ENCODE data around the gene VPS33B.
A peak's percentile ranks its signal among the peaks of the same experiment; 100 is the strongest.

Gene VPS33B

GRCh38 chr15:91022075-91022831, at the start of gene VPS33B:
Gene VPS33B, minus strand, starts transcription at chr15:91022594. Its CDS starts 345 bp downstream, at chr15:91022249.
- Histone ChIP-seq H3K27me3 (no peaks in the 10 kb centered on the region), H3K4me2 (peak within 1 kb of the TSS; percentile 96), H3K4me3 (peak within 1 kb of the TSS; percentile 88), H3K27ac (peak within 1 kb of the TSS; percentile 77), H3K9ac (peak within 1 kb of the TSS; percentile 89), H3K9me3 (no peaks in the 10 kb centered on the region), H3K36me3 (peaks cover 15% of the 10 kb centered on the region), H3K4me1 (peaks cover 25% of the 10 kb centered on the region), H4K20me1 (no peaks in the 10 kb centered on the region)
- TF ChIP-seq Cebpa-rat (IDR thresholded peaks at IDR 0.05), result no peak

DNA sequence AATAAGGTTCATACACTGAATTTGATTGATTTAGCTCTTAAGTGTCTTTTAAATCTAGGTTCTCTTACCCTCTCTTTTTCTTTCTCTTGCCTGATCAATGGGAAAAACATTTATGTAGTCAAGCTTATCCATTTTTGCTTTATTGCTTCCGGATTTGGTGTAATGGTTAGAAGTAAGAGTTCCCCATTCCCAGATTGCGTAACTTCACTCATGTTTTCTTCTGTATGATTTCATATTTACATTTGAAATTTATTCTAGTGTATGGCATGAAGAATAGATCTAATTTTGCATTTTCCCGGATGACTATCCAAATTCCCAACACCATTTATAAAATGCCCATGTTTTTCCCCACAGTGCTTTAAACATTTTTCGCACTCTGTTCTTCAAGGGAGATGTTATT, 49.8 kb upstream of the VPS33B start:
- Histone ChIP-seq H3K4me1 (no peaks in the 10 kb centered on the region), H3K9ac (no peak overlapping the region), H3K9me3 (no peaks in the 10 kb centered on the region), H3K36me3 (no peaks in the 10 kb centered on the region), H3K27me3 (no peaks in the 10 kb centered on the region), H3K27ac (no peak overlapping the region), H3K4me2 (no peak overlapping the region), H3K4me3 (no peak overlapping the region), H4K20me1 (no peaks in the 10 kb centered on the region)
- peak; percentile 64; the same call in 1 of the 2 replicates for TF ChIP-seq Cebpa-rat (IDR thresholded peaks at IDR 0.05)

- Histone ChIP-seq H3K27me3 (no peaks in the 10 kb centered on the region), H3K36me3 (no peaks in the 10 kb centered on the region), H3K9me3 (no peaks in the 10 kb centered on the region), H3K27ac (no peak overlapping the region), H4K20me1 (no peaks in the 10 kb centered on the region), H3K9ac (no peak overlapping the region), H3K4me1 (no peaks in the 10 kb centered on the region), H3K4me3 (no peak overlapping the region), H3K4me2 (no peak overlapping the region)
- TF ChIP-seq Cebpa-rat (IDR thresholded peaks at IDR 0.05), result no peak
Observed at GRCh38 chr15:91070872-91071271, 48.5 kb upstream of the VPS33B start.

GRCh38 chr15:91068966-91069365, 46.6 kb upstream of the VPS33B start:
- Histone ChIP-seq H3K9me3 (peaks cover 7% of the 10 kb centered on the region; the same call in 1 of the 2 replicates), H3K36me3 (no peaks in the 10 kb centered on the region), H3K4me2 (no peak overlapping the region), H3K27ac (no peak overlapping the region), H3K4me1 (no peaks in the 10 kb centered on the region), H3K9ac (no peak overlapping the region), H3K4me3 (no peak overlapping the region), H4K20me1 (no peaks in the 10 kb centered on the region), H3K27me3 (no peaks in the 10 kb centered on the region)
- TF ChIP-seq Cebpa-rat (IDR thresholded peaks at IDR 0.05), result no peak

- Histone ChIP-seq H3K27me3 (no peaks in the 10 kb centered on the region), H3K4me1 (no peaks in the 10 kb centered on the region), H3K9me3 (peaks cover 7% of the 10 kb centered on the region; the same call in 1 of the 2 replicates), H3K36me3 (no peaks in the 10 kb centered on the region), H3K9ac (no peak overlapping the region), H3K27ac (no peak overlapping the region), H4K20me1 (no peaks in the 10 kb centered on the region), H3K4me3 (no peak overlapping the region), H3K4me2 (no peak overlapping the region)
- no peak for TF ChIP-seq Cebpa-rat (IDR thresholded peaks at IDR 0.05)
Observed at GRCh38 chr15:91068436-91068835, 46.0 kb upstream of the VPS33B start.

GRCh38 chr15:91067036-91067435, 44.6 kb upstream of the VPS33B start:
- Histone ChIP-seq H3K4me1 (no peaks in the 10 kb centered on the region), H3K4me3 (no peak overlapping the region), H3K9me3 (peaks cover 7% of the 10 kb centered on the region; the same call in 1 of the 2 replicates), H3K27me3 (no peaks in the 10 kb centered on the region), H3K27ac (no peak overlapping the region), H3K4me2 (no peak overlapping the region), H4K20me1 (no peaks in the 10 kb centered on the region), H3K36me3 (no peaks in the 10 kb centered on the region), H3K9ac (no peak overlapping the region)
- TF ChIP-seq Cebpa-rat (IDR thresholded peaks at IDR 0.05), result no peak

GRCh38 chr15:91065505-91065904, 43.1 kb upstream of the VPS33B start:
- Histone ChIP-seq H3K4me1 (no peaks in the 10 kb centered on the region), H3K27me3 (no peaks in the 10 kb centered on the region), H3K4me2 (no peak overlapping the region), H3K9me3 (peaks cover 7% of the 10 kb centered on the region; the same call in 1 of the 2 replicates), H3K27ac (no peak overlapping the region), H3K4me3 (no peak overlapping the region), H3K36me3 (no peaks in the 10 kb centered on the region), H3K9ac (no peak overlapping the region), H4K20me1 (no peaks in the 10 kb centered on the region)
- no peak for TF ChIP-seq Cebpa-rat (IDR thresholded peaks at IDR 0.05)

GRCh38 chr15:91061997-91062396, 39.6 kb upstream of the VPS33B start:
- TF ChIP-seq Cebpa-rat (IDR thresholded peaks at IDR 0.05), result no peak
- no peaks in the 10 kb centered on the region for H3K36me3 ChIP-seq
- H3K9me3 ChIP-seq, result peaks cover 7% of the 10 kb centered on the region; the same call in 1 of the 2 replicates
- H4K20me1 ChIP-seq, result no peaks in the 10 kb centered on the region
- no peak overlapping the region for H3K27ac ChIP-seq
- no peaks in the 10 kb centered on the region for H3K27me3 ChIP-seq
- H3K4me1 ChIP-seq, result no peaks in the 10 kb centered on the region
- H3K9ac ChIP-seq, result no peak overlapping the region
- H3K4me3 ChIP-seq, result no peak overlapping the region
- H3K4me2 ChIP-seq, result no peak overlapping the region

GRCh38 chr15:91061230-91061629, 38.8 kb upstream of the VPS33B start:
- Histone ChIP-seq H3K4me2 (no peak overlapping the region), H3K4me3 (no peak overlapping the region), H3K27me3 (no peaks in the 10 kb centered on the region), H3K27ac (no peak overlapping the region), H3K9me3 (peaks cover 7% of the 10 kb centered on the region; the same call in 1 of the 2 replicates), H4K20me1 (no peaks in the 10 kb centered on the region), H3K36me3 (no peaks in the 10 kb centered on the region), H3K9ac (no peak overlapping the region), H3K4me1 (0 out of 2 replicates have a peak, but pooled peaks cover 2% of the 10 kb centered on the region)
- TF ChIP-seq Cebpa-rat (IDR thresholded peaks at IDR 0.05), result no peak

DNA sequence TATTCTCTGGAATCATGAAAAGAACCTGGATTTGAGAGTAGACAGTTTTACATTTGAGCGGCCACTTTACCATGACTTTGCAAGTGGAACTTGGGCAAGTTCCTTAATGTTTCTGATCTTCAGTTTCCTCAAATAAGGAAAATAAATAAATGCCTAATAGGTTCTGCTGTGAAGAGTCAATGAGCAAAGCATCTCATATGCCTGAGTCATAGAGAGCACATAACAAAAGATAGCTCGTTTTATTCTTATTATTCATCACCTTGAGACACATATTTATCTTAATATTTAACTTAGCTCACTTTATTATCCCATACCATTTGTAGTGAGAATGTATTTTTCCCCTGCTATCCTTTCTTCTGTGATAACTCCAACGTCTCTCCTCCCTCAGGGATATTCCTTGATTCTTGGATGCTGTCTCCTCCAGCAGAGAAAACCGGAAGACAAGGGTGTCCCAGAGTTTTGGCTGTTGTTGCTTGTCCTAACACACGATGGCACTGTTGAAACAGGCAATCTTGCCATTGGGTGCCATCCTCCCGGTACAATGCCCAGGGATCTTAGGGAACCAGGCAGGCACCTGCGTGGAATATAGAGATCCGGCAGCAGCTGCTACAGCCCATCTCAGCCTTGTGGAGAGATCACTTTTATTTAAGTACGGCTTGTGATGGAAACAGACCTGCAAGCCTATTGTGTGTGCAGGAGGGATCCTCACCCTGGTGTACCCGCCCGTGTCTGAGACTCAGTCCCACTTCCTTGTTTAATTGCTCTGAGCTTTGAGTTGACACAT, 33.3 kb upstream of the VPS33B start:
- Histone ChIP-seq H3K36me3 (no peaks in the 10 kb centered on the region), H3K4me3 (peak overlapping the region; percentile 55), H3K27me3 (peaks cover 15% of the 10 kb centered on the region; the same call in 1 of the 2 replicates), H3K27ac (no peak overlapping the region), H3K4me1 (0 out of 2 replicates have a peak, but pooled peaks cover 5% of the 10 kb centered on the region), H3K9ac (no peak overlapping the region), H3K4me2 (peak overlapping the region; percentile 70), H3K9me3 (no peaks in the 10 kb centered on the region), H4K20me1 (no peaks in the 10 kb centered on the region)
- no peak for TF ChIP-seq Cebpa-rat (IDR thresholded peaks at IDR 0.05)
